ENCODE results near the gene DRC7.
"Not testable (repeated sequence)": the region's sequence is repeated elsewhere in the genome, so short reads cannot be mapped to it uniquely, and the experiment has no call there.

GRCh38 chr16:57746316-57746715, 51.7 kb downstream of the DRC7 start:
- TF ChIP-seq CTCF (conservative IDR thresholded peaks at IDR 0.05); ZFX (IDR thresholded peaks at IDR 0.05): not testable (repeated sequence)

All from C4-2B (cell line).